ENCODE data around the gene WNT6. TPM values are rescaled to one million over a fixed set of nuclear protein-coding genes. Genes with fewer than 3 reads are reported as not detected.
"Not testable (repeated sequence)": the region's sequence is repeated elsewhere in the genome, so short reads cannot be mapped to it uniquely, and the experiment has no call there.

Gene WNT6
- polyA plus RNA-seq, 1 donor, result 0.45 TPM

GRCh38 chr2:218830526-218831306 lies 28.9 kb upstream of the WNT6 start:
- no peak for DNase-seq

GRCh38 chr2:218831378-218831990 lies 28.1 kb upstream of the WNT6 start, which contains the start of gene PRKAG3:
TSS of gene PRKAG3 (minus strand) at chr2:218831803.
- DNase-seq, result peak; percentile 43

GRCh38 chr2:218832081-218832480 lies 27.5 kb upstream of the WNT6 start:
- no peak for DNase-seq

- DNase-seq, result peak; percentile 38
Measured at GRCh38 chr2:218832520-218832919, 27.1 kb upstream of the WNT6 start.

DNA sequence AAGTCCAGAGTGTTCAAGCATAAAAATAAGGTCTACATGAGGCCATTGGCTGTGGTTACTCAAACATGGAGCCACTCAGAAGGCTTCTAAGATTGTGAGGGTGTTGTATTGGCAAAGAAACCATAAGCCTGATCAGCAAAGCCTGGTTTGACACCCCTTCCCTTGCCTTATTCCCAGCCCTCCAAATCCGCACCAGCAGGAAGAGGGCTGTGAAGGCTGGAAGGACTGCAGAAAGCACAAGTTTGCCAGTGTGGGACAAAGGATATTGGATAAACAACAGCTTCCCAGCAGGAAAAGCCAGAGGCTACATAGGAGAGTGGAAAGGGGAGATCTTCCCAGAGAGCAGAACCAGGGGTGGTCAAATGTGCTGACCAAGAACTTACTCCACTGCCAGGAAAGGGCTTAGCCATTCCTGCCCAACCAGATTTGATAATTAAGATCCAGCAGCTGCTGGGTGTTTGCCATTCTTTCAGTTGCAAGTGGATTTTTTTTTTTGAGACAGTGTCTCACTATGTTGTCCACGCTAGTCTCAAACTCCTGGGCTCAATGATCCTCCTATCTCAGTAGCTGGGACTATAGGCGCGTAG lies 26.5 kb upstream of the WNT6 start:
- DNase-seq, result no peak

DNA sequence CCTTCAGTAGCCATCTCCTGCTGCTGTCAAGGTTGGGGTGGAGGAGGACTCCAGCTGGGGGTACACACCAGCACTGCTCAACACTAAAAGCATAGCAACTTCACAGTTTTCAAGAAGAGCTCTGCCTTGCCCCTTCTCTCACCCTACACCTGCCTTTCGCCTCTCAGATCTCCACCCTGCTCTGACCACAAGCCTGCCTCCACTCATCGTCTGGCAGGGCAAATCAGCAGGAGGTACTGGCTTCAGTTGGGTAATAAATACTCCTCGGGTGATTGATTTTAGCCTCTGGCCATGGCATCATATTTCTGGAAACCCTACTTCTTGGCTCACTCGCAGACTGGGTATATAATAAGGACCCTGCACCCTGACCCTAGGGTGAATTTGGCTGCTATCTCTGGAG lies 24.9 kb upstream of the WNT6 start:
- DNase-seq, result no peak

DNA sequence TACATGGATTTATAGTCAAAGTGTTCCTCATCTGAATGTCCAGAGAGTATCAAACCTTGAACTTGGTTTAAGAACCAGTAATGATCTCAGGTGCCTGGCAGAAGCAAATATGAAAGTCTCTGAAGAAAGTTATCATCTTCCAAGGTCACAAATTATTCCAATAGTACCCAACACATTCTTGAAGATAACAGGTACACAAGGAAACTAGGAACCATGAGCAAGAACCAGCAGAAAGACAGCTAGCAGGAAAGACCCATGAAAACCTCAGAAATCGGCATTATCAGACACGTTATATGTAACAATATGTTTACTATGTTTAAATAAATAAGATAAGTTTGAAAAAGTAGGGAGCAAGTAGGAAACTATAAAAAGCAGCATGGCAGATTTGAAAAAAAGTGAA lies 22.1 kb upstream of the WNT6 start:
- no peak for DNase-seq

DNA sequence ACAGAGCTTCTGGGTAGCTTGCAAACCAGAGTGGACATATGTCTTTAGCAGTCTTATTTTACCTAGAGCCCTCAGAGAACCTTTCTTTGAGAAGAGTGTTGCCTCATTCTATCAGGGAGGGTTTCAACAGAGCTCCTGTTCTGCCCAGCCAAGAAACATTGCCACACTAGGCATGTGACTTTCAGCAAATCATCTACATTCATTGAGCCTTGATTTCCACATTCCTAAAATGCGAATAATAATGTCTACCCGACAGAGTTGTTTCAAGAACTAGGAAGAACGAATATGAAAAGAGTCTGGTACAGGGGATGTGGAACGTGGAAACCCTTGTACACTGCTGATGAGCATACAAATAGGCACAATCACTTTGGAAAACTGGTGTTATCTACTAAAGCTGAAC lies 20.2 kb upstream of the WNT6 start:
- no peak for DNase-seq

GRCh38 chr2:218839888-218840287 lies 19.7 kb upstream of the WNT6 start:
- no peak for DNase-seq

DNA sequence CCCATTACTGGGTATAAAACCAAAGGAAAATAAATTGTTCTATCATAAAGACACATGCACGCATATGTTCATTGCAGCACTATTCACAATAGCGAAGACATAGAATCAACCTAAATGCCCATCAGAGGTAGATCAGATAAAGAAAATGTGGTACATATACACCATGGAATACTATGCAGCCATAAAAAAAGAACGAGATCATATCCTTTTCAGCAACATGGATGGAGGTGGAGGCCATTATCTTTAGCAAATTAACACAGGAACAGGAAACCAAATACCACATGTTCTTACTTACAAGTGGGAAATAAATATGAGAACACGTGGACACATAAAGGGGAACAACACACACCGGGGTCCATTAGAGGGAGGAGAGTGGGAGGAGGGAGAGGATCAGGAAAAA lies 15.3 kb upstream of the WNT6 start:
- not testable (repeated sequence) for DNase-seq

- DNase-seq, result not testable (repeated sequence)
Measured at GRCh38 chr2:218846963-218847362, 12.6 kb upstream of the WNT6 start.

DNA sequence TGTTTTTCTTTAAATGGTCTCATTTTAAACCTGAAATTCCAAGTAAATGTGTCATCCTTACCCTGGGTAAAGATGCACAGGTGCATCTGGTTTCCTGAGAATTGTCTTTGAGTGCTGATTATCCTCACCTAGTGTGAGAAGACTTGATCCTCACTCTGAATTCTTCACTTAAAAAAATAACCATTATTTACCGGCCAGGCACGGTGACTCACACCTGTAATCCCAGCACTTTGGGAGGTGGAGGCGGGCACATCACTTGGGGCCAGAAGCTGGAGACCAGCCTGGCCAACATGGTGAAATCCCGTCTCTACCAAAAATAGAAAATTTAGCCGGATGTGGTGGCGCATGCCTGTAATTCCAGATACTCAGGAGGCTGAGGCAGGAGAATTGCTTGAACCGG lies 9.9 kb upstream of the WNT6 start:
- no peak for DNase-seq

GRCh38 chr2:218850796-218851195 lies 8.8 kb upstream of the WNT6 start:
- DNase-seq, result no peak

GRCh38 chr2:218851286-218851685 lies 8.3 kb upstream of the WNT6 start:
- DNase-seq, result no peak

GRCh38 chr2:218852911-218853667 lies 6.5 kb upstream of the WNT6 start:
- DNase-seq, result no peak

DNA sequence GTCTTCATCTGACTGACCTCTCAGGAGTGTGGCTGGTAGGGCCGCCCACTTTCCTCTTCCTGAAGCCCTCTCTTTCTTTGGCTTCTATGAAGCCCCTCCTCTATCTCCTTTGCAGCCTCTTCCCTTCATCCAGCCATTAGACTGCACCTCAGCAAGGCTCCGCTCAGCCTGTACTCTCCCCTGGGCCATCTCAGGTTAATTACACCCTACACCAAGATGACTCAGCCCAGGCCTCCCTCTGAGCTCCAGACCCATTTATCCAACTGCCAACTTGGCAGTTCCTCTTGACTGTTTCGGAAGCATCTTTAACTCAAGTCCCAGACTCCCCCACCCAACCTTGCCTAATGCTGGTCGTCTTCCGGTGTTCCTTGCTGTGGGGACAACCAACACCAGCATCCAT lies 5.8 kb upstream of the WNT6 start:
- DNase-seq, result no peak

DNA sequence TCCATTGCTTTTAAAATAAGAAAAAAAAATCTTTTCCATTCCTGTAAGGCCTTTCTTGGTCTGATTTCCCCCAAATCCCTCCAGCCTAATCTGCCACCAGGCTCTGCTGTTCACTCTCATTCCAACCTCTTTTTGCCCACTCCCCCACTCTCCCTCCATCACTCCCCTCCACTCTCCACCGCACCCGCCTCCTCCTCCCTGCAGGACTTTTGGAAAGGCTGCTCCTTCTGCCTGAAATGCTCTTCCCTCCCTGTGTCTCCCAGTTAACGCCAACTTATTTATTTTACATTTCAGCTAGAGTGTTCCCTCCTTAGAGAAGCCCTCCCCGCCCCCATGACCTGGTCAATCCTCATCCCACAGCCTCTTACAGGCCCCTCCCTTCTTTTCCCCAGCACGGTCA lies 4.7 kb upstream of the WNT6 start:
- DNase-seq, result no peak

- DNase-seq, result no peak
Measured at GRCh38 chr2:218855305-218856166, 4.1 kb upstream of the WNT6 start.

DNA sequence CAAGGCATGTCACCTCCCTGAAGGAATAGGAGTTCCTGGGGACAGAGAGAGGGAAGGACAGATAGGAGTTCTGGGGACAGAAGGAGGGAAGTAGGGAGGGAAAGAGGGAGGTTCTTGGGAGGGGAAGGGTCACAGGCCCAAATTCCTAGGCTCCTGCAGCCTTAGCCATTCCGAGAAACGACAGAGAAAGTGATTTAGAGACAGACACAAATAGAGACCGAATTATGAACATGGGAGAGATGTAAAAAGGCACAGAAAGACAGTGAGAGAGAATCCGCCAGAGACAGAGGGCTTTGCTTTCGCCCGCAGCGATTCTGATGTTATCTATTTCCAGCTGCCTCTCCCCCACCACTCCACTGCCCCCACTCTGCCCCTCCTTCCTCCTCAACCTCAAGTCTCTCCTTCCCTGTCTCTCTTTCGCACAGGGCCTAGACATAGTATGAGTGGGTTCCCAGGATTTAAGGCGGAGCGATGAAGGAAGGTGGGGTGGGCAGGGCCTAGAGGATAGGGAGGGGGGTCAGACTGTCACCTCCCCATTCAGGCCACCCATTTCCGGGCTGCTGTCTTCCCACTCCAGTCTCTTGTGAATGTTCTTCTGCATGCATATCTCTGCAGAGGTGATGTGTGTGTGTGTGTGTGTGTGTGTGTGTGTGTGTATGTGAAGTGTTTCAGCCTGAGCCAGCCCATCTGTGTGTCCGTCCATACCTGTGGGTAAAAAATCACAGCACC lies 3.3 kb upstream of the WNT6 start:
- DNase-seq, result no peak

GRCh38 chr2:218856896-218857243 lies 2.7 kb upstream of the WNT6 start:
- DNase-seq, result no peak

DNA sequence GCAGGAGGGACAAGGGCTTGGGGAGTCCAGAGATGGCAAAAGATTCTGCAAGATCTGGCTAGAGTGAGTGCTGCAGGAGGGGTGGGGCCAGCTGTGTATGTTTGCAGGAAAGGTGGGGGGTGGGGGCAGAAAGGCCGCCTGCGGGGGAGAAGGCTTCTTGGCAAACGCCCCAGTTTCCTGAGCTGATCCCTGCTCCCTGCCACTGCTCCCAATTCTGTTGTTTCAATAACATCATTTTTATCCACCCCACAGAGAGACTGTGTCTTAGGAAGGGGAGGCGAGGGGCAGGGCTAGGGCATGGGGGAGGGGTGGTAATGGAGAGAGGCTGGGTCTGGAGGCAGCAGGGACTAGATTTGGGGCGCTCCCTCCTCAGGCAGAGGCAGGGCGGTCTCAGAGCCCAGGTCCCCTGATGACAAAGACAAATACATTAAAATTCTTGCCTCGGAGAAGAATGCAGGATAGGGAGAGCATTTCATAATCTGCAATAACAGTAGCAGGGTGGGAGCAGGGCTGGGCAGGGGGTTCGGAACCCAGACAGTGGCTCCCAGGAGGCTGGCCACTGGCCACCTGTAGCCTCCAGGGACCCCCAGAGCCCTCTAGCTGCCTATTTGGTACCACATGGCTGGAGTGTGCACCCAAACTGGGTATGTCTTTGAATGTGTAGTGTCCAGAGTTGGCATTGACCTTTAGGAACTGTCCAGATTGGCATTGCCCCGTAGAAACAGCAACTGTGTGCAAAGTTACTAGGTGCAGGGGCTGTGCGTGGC lies 2.1 kb upstream of the WNT6 start:
- DNase-seq, result no peak

Data from hindlimb muscle (tissue), 1 donor.